GM19351 (cell line): ENCODE results near the gene STARD4.
A peak's percentile ranks its signal among the peaks of the same experiment; 100 is the strongest.

Source experiments
- ATAC-seq: cut with Tn5 transposase; IDR thresholded peaks from one replicate; pipeline ENCODE4 v1.9.1; 2021; ENCODE audit warnings: mild to moderate bottlenecking, moderate library complexity; ENCODE audit not compliant: unreplicated experiment

The STARD4 gene

GRCh38 chr5:111478266-111478665 lies 34.1 kb downstream of the STARD4 start:
- ATAC-seq, result no peak

DNA sequence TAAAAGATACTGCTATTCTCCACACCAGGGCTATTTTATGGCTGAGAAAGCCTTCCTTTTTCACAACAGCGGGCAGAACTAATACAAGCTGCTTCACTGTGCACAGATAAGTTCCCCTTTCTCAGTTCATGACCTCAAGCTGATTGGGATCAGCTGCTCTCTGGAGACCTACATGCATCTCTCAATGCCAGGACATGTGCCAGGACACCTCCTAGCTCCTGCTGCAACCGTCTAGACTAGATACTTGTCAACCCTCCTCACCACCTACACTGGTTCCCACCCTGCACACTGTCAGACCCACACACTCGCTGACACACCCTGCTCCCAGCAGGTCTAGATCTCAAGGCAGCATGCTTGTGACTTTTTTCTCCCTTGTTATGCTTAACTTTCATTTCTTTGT lies 39.8 kb downstream of the STARD4 start:
- ATAC-seq, result peak; percentile 52

DNA sequence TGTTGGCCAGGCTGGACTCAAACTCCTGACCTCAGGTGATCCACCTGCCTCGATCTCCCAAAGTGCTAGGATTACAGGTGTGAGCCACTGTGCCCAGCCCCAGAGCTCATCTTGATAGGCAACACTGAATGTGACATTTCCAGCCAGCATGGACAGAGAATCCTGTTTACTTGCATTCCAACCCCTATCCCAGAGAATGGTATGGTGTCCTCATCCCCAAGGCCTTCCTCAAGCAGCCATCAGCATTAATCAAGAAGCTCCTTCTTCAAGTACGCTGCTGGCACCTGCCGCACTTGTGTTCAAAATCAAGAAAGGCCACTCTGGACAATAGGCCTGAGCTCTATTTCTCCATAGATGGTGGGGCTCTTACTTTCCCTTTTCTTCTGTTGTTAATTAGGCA lies 40.2 kb downstream of the STARD4 start:
- no peak for ATAC-seq

DNA sequence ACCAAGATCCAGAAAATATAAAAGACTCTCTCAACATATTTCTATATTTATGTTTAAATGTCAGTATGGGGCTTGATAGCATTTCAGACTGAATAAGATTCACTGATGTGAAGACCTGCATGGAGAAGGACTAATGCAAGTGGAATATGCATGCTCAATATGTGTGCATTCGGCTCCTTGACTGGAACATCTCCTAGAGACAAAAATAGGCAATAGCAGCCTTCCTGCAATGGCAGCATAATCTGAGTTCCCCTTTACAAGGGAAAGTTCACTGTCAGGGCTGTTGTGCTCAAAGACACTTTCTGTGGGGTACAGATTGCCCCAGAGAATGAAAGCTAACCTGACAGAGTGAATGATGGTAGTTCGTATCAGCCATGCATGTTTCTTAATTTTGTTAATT lies 42.4 kb downstream of the STARD4 start:
- no peak for ATAC-seq

- no peak for ATAC-seq
These were observed 42.9 kb downstream of the STARD4 start for GRCh38 chr5:111469293-111469896.

DNA sequence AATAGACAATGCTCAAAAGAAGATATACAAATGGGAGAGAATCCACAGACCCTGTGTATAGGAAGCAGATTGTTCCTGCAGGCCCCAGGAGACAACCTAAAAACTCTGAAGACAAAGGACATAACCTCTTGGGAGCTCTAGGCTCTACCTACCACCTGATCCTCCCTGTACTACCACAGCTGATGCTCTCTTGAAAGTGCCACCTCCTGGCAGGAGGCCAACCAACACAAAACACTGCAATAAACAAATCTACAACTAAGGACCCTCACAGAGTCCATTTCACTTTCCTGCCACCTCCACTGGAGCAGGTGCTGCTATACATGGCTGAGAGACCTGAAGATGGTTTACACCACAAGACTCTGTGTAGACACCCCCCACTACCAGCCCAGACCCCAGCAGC lies 49.0 kb downstream of the STARD4 start:
- no peak for ATAC-seq

- ATAC-seq, result no peak
These were observed 50.4 kb downstream of the STARD4 start for GRCh38 chr5:111461934-111462333.

- ATAC-seq, result no peak
These were observed 51.1 kb downstream of the STARD4 start for GRCh38 chr5:111461255-111461671.

DNA sequence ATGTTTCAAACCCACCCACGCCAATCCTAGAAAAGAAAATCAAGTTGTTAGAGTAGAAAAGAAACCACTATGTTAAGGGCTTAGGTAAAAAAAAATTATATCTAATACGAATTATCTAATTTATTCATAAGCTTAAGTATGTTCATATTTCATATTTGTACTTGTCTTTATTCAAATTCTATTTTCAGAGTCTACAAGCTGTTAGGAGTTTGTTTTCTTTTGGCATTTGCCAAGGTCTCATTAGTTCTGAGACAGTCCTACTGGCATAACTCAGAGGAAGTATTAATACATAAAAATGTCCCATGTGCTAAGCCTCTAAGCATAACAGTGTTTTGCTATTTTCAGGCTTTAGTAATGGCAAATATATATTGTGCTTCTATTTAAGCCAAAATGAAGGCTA lies 57.6 kb downstream of the STARD4 start:
- no peak for ATAC-seq

GRCh38 chr5:111454198-111454622 lies 58.1 kb downstream of the STARD4 start:
- no peak for ATAC-seq

GRCh38 chr5:111453747-111454146 lies 58.6 kb downstream of the STARD4 start:
- no peak for ATAC-seq

DNA sequence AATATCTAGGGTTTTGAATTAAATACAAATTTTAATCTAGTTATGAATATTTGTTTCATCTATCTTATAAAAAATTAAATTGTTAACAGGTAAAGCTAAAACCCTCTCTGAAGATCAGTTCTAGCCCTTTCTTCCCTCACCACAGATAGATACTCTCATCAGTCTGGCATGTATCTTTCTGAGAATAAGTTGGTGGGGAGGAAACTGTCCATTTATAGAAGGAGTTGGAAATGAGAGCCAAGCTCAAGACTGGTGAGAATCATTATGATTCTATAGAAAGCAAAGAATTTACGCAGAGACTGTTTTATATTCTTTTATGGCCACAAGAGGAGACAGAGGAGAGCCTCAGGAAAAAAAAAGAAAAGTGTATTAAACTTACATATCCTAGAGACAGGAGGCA lies 59.0 kb downstream of the STARD4 start:
- no peak for ATAC-seq

GRCh38 chr5:111447822-111448221 lies 64.5 kb downstream of the STARD4 start:
- ATAC-seq, result no peak

DNA sequence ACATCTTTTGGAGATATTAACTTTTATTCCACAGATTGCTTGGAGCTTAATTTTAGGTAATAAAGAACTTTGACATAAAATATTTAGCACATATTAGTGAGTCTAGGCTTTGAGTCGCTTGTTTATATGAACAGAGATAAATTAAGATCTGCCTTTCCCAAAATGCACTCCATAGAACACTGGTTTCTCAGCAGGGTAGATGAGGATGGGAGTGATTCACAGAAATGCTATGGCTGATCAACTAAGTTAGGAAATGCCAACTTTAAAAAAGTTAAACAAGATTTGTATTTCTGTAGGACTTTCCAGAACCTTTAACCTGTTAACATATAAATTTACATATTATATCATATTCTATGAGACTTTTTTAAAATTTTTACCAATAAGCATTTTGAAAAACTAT lies 65.2 kb downstream of the STARD4 start:
- ATAC-seq, result no peak
